H9 (cell line): ENCODE data around the gene ILF3. TPM values are rescaled to one million over a fixed set of nuclear protein-coding genes. Genes with fewer than 3 reads are reported as not detected.

Source experiments
- DNase-seq: peaks from one replicate; pipeline ENCODE4 v3.0.0-alpha.2; 2017
- H2AFZ ChIP-seq: one replicate; pipeline ENCODE4 v1.6.1; 2013; ENCODE audit warnings: mild to moderate bottlenecking, low read length, control low read depth, moderate library complexity
- H2AK5ac ChIP-seq: 2 replicates; pipeline ENCODE4 v1.6.1; 2013; ENCODE audit warnings: low read length, control low read depth, mixed read lengths; ENCODE audit not compliant: insufficient read length
- H2BK120ac ChIP-seq: one replicate; pipeline ENCODE4 v1.6.1; 2013; ENCODE audit warnings: low read depth, mild to moderate bottlenecking, low read length, control low read depth, inconsistent platforms; ENCODE audit not compliant: poor library complexity, severe bottlenecking
- H2BK12ac ChIP-seq: 2 replicates; pipeline ENCODE4 v1.6.1; 2013; ENCODE audit warnings: low read length, control low read depth, mixed read lengths, low read depth; ENCODE audit not compliant: insufficient read length
- H2BK15ac ChIP-seq: 2 replicates; pipeline ENCODE4 v1.6.1; 2013; ENCODE audit warnings: low read depth, low read length, control low read depth
- H2BK20ac ChIP-seq: one replicate; pipeline ENCODE4 v1.6.1; 2013; ENCODE audit warnings: low read depth, mild to moderate bottlenecking, low read length, control low read depth, inconsistent platforms; ENCODE audit not compliant: poor library complexity, severe bottlenecking
- H2BK5ac ChIP-seq: 2 replicates; pipeline ENCODE4 v1.6.1; 2013; ENCODE audit warnings: low read length, control low read depth, mixed read lengths; ENCODE audit not compliant: insufficient read length
- H3K14ac ChIP-seq: 2 replicates; pipeline ENCODE4 v1.6.1; 2013; ENCODE audit warnings: low read length, control low read depth; ENCODE audit not compliant: insufficient read depth
- H3K18ac ChIP-seq: 2 replicates; pipeline ENCODE4 v1.6.1; 2013; ENCODE audit warnings: low read depth, mild to moderate bottlenecking, mixed read lengths, low read length, control low read depth; ENCODE audit not compliant: insufficient read length
- H3K23ac ChIP-seq: 2 replicates; pipeline ENCODE4 v1.6.1; 2013; ENCODE audit warnings: low read length, control low read depth, mixed read lengths, low read depth; ENCODE audit not compliant: insufficient read length
- H3K23me2 ChIP-seq: 2 replicates; pipeline ENCODE4 v1.6.1; 2013; ENCODE audit warnings: low read depth, mild to moderate bottlenecking, mixed read lengths, low read length, control low read depth; ENCODE audit not compliant: insufficient read length, poor library complexity, severe bottlenecking
- H3K27ac ChIP-seq: 2 replicates; pipeline ENCODE4 v1.5.1; 2013; ENCODE audit warnings: low read length, control low read depth, mixed read lengths, low read depth; ENCODE audit not compliant: insufficient read length
- H3K27me3 ChIP-seq: 2 replicates; pipeline ENCODE4 v1.6.1; 2013; ENCODE audit warnings: low read length, control low read depth, inconsistent platforms; ENCODE audit not compliant: insufficient read depth
- H3K4ac ChIP-seq: 2 replicates; pipeline ENCODE4 v1.6.1; 2013; ENCODE audit warnings: low read depth, mild to moderate bottlenecking, control low read depth, inconsistent platforms, low read length, moderate library complexity
- H3K4me1 ChIP-seq: 2 replicates; pipeline ENCODE4 v1.6.1; 2013; ENCODE audit warnings: low read length, control low read depth, inconsistent platforms; ENCODE audit not compliant: insufficient read depth
- H3K4me2 ChIP-seq: 2 replicates; pipeline ENCODE4 v1.6.1; 2013; ENCODE audit warnings: low read length, control low read depth, mixed read lengths; ENCODE audit not compliant: insufficient read length, insufficient read depth
- H3K56ac ChIP-seq: 2 replicates; pipeline ENCODE4 v1.6.1; 2013; ENCODE audit warnings: low read depth, mild to moderate bottlenecking, mixed read lengths, low read length, control low read depth; ENCODE audit not compliant: insufficient read length
- H3K79me1 ChIP-seq: 2 replicates; pipeline ENCODE4 v1.6.1; 2013; ENCODE audit warnings: low read depth, mild to moderate bottlenecking, moderate library complexity, low read length, control low read depth, inconsistent platforms; ENCODE audit not compliant: insufficient read depth, poor library complexity, severe bottlenecking
- H3K79me2 ChIP-seq: 2 replicates; pipeline ENCODE4 v1.6.1; 2013; ENCODE audit warnings: low read length, control low read depth, inconsistent platforms; ENCODE audit not compliant: insufficient read depth
- H3K9ac ChIP-seq: 2 replicates; pipeline ENCODE4 v1.6.1; 2013; ENCODE audit warnings: low read length, control low read depth, mixed read lengths; ENCODE audit not compliant: insufficient read length; ENCODE audit errors: extremely low read depth
- H3K9me3 ChIP-seq: one replicate; pipeline ENCODE4 v1.6.1; 2013; ENCODE audit warnings: low read depth, low read length, inconsistent platforms; ENCODE audit not compliant: control insufficient read depth
- H3T11ph ChIP-seq: one replicate; pipeline ENCODE4 v1.6.1; 2013; ENCODE audit warnings: mild to moderate bottlenecking, low read length, control low read depth, inconsistent platforms
- H4K20me1 ChIP-seq: one replicate; pipeline ENCODE4 v1.6.1; 2013; ENCODE audit not compliant: control insufficient read depth, insufficient read length, insufficient read depth
- H4K5ac ChIP-seq: 2 replicates; pipeline ENCODE4 v1.6.1; 2013; ENCODE audit warnings: low read depth, mild to moderate bottlenecking, mixed read lengths, low read length, control low read depth; ENCODE audit not compliant: insufficient read length
- H4K8ac ChIP-seq: replicated peaks from 2 replicates; pipeline ENCODE4 v1.6.1; 2013; ENCODE audit warnings: low read length, control low read depth, mixed read lengths, low read depth; ENCODE audit not compliant: insufficient read length
- H4K91ac ChIP-seq: 2 replicates; pipeline ENCODE4 v1.6.1; 2013; ENCODE audit warnings: low read depth, mild to moderate bottlenecking, moderate library complexity, mixed read lengths, low read length, control low read depth; ENCODE audit not compliant: insufficient read length
- H3K27ac Mint-ChIP-seq, 3 experiments: 2 replicates in 2 of 3; 3 replicates in 1 of 3; pipeline ENCODE4 v1.8.0; 2020 to 2021; ENCODE audit warnings: mixed read lengths in 3 of 3, mild to moderate bottlenecking in 1 of 3, moderate library complexity in 1 of 3
- H3K27me3 Mint-ChIP-seq: 2 replicates; pipeline ENCODE4 v1.8.0; 2021; ENCODE audit warnings: low read depth, mild to moderate bottlenecking, moderate library complexity, mixed read lengths
- H3K36me3 Mint-ChIP-seq, 3 experiments: 2 replicates in 2 of 3; 3 replicates in 1 of 3; pipeline ENCODE4 v1.8.0; 2020 to 2021; ENCODE audit warnings: low read depth in 3 of 3, mixed read lengths in 3 of 3; ENCODE audit not compliant: insufficient read depth in 1 of 3
- H3K4me1 Mint-ChIP-seq, 2 experiments: 2 replicates each; pipeline ENCODE4 v1.8.0; 2020; ENCODE audit warnings: mixed read lengths in 2 of 2
- H3K4me3 Mint-ChIP-seq, 2 experiments: 2 replicates in 1 of 2; 3 replicates in 1 of 2; pipeline ENCODE4 v1.8.0; 2020 to 2021; ENCODE audit warnings: mild to moderate bottlenecking in 2 of 2, mixed read lengths in 2 of 2, moderate library complexity in 1 of 2
- H3K9me3 Mint-ChIP-seq, 2 experiments: 2 replicates in 1 of 2; 3 replicates in 1 of 2; pipeline ENCODE4 v1.8.0; 2020; ENCODE audit warnings: mild to moderate bottlenecking in 2 of 2, mixed read lengths in 2 of 2, moderate library complexity in 1 of 2
- WGBS: extraction: QIAGEN DNeasy Blood & Tissue Kit; methylation state at CpG from one replicate; pipeline ENCODE4 v1.1.7; 2013; ENCODE audit warnings: missing lambda C conversion rate, low lambda C conversion rate, mixed read lengths; ENCODE audit not compliant: insufficient read length; ENCODE audit errors: extremely low coverage; 5-methylcytosine and 5-hydroxymethylcytosine counted together
- total RNA-seq: library from RNA; stranded (reverse); gene quantifications from 2 replicates; pipeline ENCODE4 v1.2.1, GENCODE V29; 2021
- TF ChIP-seq, protein P1 (sequence below): fragments of 200-600 bp; sonication (generic); conservative IDR thresholded peaks from 3 replicates; pipeline ENCODE4 v1.8.0; 2021; ENCODE audit warnings: antibody characterized with exemption, mild to moderate bottlenecking

Gene ILF3
- total RNA-seq, 1 experiment from 2014 or later = 841 TPM

GRCh38 chr19:10655457-10656312, 1.5 kb downstream of the ILF3 start:
- peaks cover 4% of the 10 kb centered on the region; the same call in 1 of the 2 replicates for H3K27me3 Mint-ChIP-seq
- H3K4me3 Mint-ChIP-seq = peak overlapping the region; percentile 93 to 94
- H2AFZ ChIP-seq = no peak overlapping the region
- peak overlapping the region; percentile 94 for H3K4me2 ChIP-seq
- peak overlapping the region; percentile 78 for H2BK120ac ChIP-seq
- no peak overlapping the region for H4K8ac ChIP-seq
- peak overlapping the region; percentile 49; the same call in 1 of the 2 replicates for H3K4ac ChIP-seq
- no peak overlapping the region for H2BK12ac ChIP-seq
- TF ChIP-seq, protein P1, sequence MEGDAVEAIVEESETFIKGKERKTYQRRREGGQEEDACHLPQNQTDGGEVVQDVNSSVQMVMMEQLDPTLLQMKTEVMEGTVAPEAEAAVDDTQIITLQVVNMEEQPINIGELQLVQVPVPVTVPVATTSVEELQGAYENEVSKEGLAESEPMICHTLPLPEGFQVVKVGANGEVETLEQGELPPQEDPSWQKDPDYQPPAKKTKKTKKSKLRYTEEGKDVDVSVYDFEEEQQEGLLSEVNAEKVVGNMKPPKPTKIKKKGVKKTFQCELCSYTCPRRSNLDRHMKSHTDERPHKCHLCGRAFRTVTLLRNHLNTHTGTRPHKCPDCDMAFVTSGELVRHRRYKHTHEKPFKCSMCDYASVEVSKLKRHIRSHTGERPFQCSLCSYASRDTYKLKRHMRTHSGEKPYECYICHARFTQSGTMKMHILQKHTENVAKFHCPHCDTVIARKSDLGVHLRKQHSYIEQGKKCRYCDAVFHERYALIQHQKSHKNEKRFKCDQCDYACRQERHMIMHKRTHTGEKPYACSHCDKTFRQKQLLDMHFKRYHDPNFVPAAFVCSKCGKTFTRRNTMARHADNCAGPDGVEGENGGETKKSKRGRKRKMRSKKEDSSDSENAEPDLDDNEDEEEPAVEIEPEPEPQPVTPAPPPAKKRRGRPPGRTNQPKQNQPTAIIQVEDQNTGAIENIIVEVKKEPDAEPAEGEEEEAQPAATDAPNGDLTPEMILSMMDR = no peak; the same call in 2 of the 3 replicates
- H3T11ph ChIP-seq = no peak overlapping the region
- peak overlapping the region; percentile 98 to 99 (median 98) for H3K27ac Mint-ChIP-seq
- no peaks in the 10 kb centered on the region for H4K20me1 ChIP-seq
- H3K27ac ChIP-seq = peak overlapping the region; percentile 75
- peak overlapping the region; percentile 65 for H3K18ac ChIP-seq
- no peak for DNase-seq
- peak overlapping the region; percentile 60 for H3K56ac ChIP-seq
- peaks cover 6% of the 10 kb centered on the region for H3K23me2 ChIP-seq
- H2BK20ac ChIP-seq = no peak overlapping the region
- peaks cover 28 to 43% of the 10 kb centered on the region in 2 experiments for H3K4me1 Mint-ChIP-seq
- no peak overlapping the region for H2BK15ac ChIP-seq
- H3K36me3 Mint-ChIP-seq = peaks cover 37 to 58% (median 58%) of the 10 kb centered on the region in 3 experiments
- H3K14ac ChIP-seq = peak overlapping the region; percentile 93
- H4K5ac ChIP-seq = peak overlapping the region; percentile 94
- no peaks in the 10 kb centered on the region for H3K27me3 ChIP-seq
- H3K9me3 Mint-ChIP-seq = no peaks in the 10 kb centered on the region; a peak in 1 of 5 replicates
- peak overlapping the region; percentile 58 for H2AK5ac ChIP-seq
- no CpG with 5 or more reads among the region's 16 CpGs for WGBS
- H3K79me1 ChIP-seq = no peaks in the 10 kb centered on the region
- H4K91ac ChIP-seq = no peak overlapping the region
- no peak overlapping the region for H2BK5ac ChIP-seq
- no peaks in the 10 kb centered on the region; the same call in 1 of the 2 replicates for H3K4me1 ChIP-seq
- H3K79me2 ChIP-seq = peaks cover 56% of the 10 kb centered on the region
- H3K9me3 ChIP-seq = no peaks in the 10 kb centered on the region
- H3K9ac ChIP-seq = peak overlapping the region; percentile 100
- no peak overlapping the region for H3K23ac ChIP-seq
